Trophoblast cell (in vitro differentiated cells and primary cell): ENCODE results near the gene AGAP9.
"Not testable (repeated sequence)": the region's sequence is repeated elsewhere in the genome, so short reads cannot be mapped to it uniquely, and the experiment has no call there.

Experiments used
- DNase-seq, 2 donors: peaks; one replicate each; pipeline ENCODE4 v3.0.0-alpha.2; 2016
- H2AFZ ChIP-seq: 2 replicates; pipeline ENCODE4 v1.6.1; 2013; ENCODE audit warnings: low read length, moderate library complexity, mild to moderate bottlenecking; ENCODE audit not compliant: insufficient read depth, poor library complexity
- H2AK5ac ChIP-seq: 2 replicates; pipeline ENCODE4 v1.6.1; 2013; ENCODE audit warnings: mild to moderate bottlenecking, low read length
- H2BK120ac ChIP-seq: 2 replicates; pipeline ENCODE4 v1.6.1; 2013; ENCODE audit warnings: low read length, mild to moderate bottlenecking, moderate library complexity; ENCODE audit not compliant: insufficient read depth, poor library complexity
- H2BK12ac ChIP-seq: 2 replicates; pipeline ENCODE4 v1.6.1; 2013; ENCODE audit warnings: mild to moderate bottlenecking, low read length, moderate library complexity
- H2BK5ac ChIP-seq: 2 replicates; pipeline ENCODE4 v1.6.1; 2013; ENCODE audit warnings: low read length, low read depth, moderate library complexity, mild to moderate bottlenecking; ENCODE audit not compliant: poor library complexity
- H3K14ac ChIP-seq: 2 replicates; pipeline ENCODE4 v1.6.1; 2013; ENCODE audit warnings: mild to moderate bottlenecking, low read length
- H3K18ac ChIP-seq: 2 replicates; pipeline ENCODE4 v1.6.1; 2013; ENCODE audit warnings: mild to moderate bottlenecking, low read length
- H3K23ac ChIP-seq: 2 replicates; pipeline ENCODE4 v1.6.1; 2013; ENCODE audit warnings: low read length
- H3K27ac ChIP-seq: 2 replicates; pipeline ENCODE4 v1.5.1; 2013; ENCODE audit warnings: low read depth, mild to moderate bottlenecking, inconsistent platforms, low read length, moderate library complexity
- H3K27me3 ChIP-seq: 2 replicates; pipeline ENCODE4 v1.6.1; 2013; ENCODE audit warnings: inconsistent platforms, mild to moderate bottlenecking, low read length, moderate library complexity; ENCODE audit not compliant: insufficient read depth
- H3K36me3 ChIP-seq, 2 experiments: 1 replicate in 1 of 2; 2 replicates in 1 of 2; pipeline ENCODE4 v1.6.1; 2013; ENCODE audit warnings: low read length in 2 of 2, mild to moderate bottlenecking in 2 of 2, moderate library complexity in 1 of 2; ENCODE audit not compliant: insufficient read depth in 2 of 2, control insufficient read depth in 1 of 2
- H3K4ac ChIP-seq: 2 replicates; pipeline ENCODE4 v1.6.1; 2013; ENCODE audit warnings: low read depth, mild to moderate bottlenecking, low read length, moderate library complexity
- H3K4me1 ChIP-seq, 2 experiments: 1 replicate in 1 of 2; 2 replicates in 1 of 2; pipeline ENCODE4 v1.6.1; 2013; ENCODE audit warnings: low read length in 2 of 2, mild to moderate bottlenecking in 2 of 2, moderate library complexity in 1 of 2; ENCODE audit not compliant: insufficient read depth in 2 of 2, control insufficient read depth in 1 of 2
- H3K4me2 ChIP-seq: 2 replicates; pipeline ENCODE4 v1.6.1; 2013; ENCODE audit warnings: inconsistent platforms, mild to moderate bottlenecking, low read length, moderate library complexity
- H3K4me3 ChIP-seq: 2 replicates; pipeline ENCODE4 v1.5.1; 2013; ENCODE audit warnings: mild to moderate bottlenecking, low read depth, low read length, inconsistent platforms
- H3K79me1 ChIP-seq: one replicate; pipeline ENCODE4 v1.6.1; 2013; ENCODE audit warnings: low read length
- H3K79me2 ChIP-seq: 2 replicates; pipeline ENCODE4 v1.6.1; 2013; ENCODE audit warnings: low read length, mild to moderate bottlenecking; ENCODE audit not compliant: control insufficient read depth, insufficient read depth, poor library complexity
- H3K9ac ChIP-seq: 2 replicates; pipeline ENCODE4 v1.6.1; 2013; ENCODE audit warnings: mild to moderate bottlenecking, low read length
- H3K9me3 ChIP-seq: 2 replicates; pipeline ENCODE4 v1.6.1; 2013; ENCODE audit warnings: low read depth, mild to moderate bottlenecking, control low read depth, inconsistent platforms, low read length; ENCODE audit not compliant: insufficient read depth
- H4K12ac ChIP-seq: 2 replicates; pipeline ENCODE4 v1.6.1; 2013; ENCODE audit warnings: low read depth, mild to moderate bottlenecking, low read length, moderate library complexity
- H4K8ac ChIP-seq: 2 replicates; pipeline ENCODE4 v1.6.1; 2013; ENCODE audit warnings: low read depth, mild to moderate bottlenecking, low read length, moderate library complexity
- H4K91ac ChIP-seq: one replicate; pipeline ENCODE4 v1.6.1; 2013; ENCODE audit warnings: low read depth, mild to moderate bottlenecking, low read length, moderate library complexity
- WGBS: extraction: QIAGEN DNeasy Blood & Tissue Kit; methylation state at CpG from one replicate; pipeline ENCODE4 v1.1.7; 2013; ENCODE audit warnings: missing lambda C conversion rate; ENCODE audit not compliant: insufficient read length, insufficient coverage; ENCODE audit errors: extremely low coverage; 5-methylcytosine and 5-hydroxymethylcytosine counted together

Gene AGAP9

GRCh38 chr10:47554552-47554951 lies 31.1 kb upstream of the AGAP9 start:
- H3K27me3 ChIP-seq, H3K36me3 ChIP-seq, H3K4me1 ChIP-seq, H3K18ac ChIP-seq, H2BK12ac ChIP-seq, H2AFZ ChIP-seq, H3K23ac ChIP-seq, H3K79me1 ChIP-seq, H3K4me3 ChIP-seq, H3K9me3 ChIP-seq, H4K91ac ChIP-seq, H3K4ac ChIP-seq, H3K4me2 ChIP-seq, H4K8ac ChIP-seq, H2BK5ac ChIP-seq, H3K79me2 ChIP-seq, H4K12ac ChIP-seq, H2BK120ac ChIP-seq, H3K9ac ChIP-seq, H3K14ac ChIP-seq, DNase-seq, H3K27ac ChIP-seq, H2AK5ac ChIP-seq: not testable (repeated sequence)
- no CpG with 5 or more reads among the region's 6 CpGs for WGBS

GRCh38 chr10:47553860-47554247 lies 30.4 kb upstream of the AGAP9 start:
- not testable (repeated sequence) for H3K23ac ChIP-seq, H2BK12ac ChIP-seq, H3K18ac ChIP-seq, H3K9ac ChIP-seq, H2AK5ac ChIP-seq, H2BK120ac ChIP-seq, H3K79me2 ChIP-seq, H3K27me3 ChIP-seq, H3K9me3 ChIP-seq, H2BK5ac ChIP-seq, H3K36me3 ChIP-seq, H3K79me1 ChIP-seq, H3K4me1 ChIP-seq
- H2AFZ ChIP-seq, result peak overlapping the region; percentile 54
- DNase-seq, result peak in 1 of 2 donors; percentile 1
- H3K4me2 ChIP-seq, result peak overlapping the region; percentile 52
- H4K8ac ChIP-seq, result peak overlapping the region; percentile 96
- no CpG with 5 or more reads among the region's 17 CpGs for WGBS
- H3K4ac ChIP-seq, result peak overlapping the region; percentile 91
- peak overlapping the region; percentile 54 for H4K12ac ChIP-seq
- H3K14ac ChIP-seq, result peak overlapping the region; percentile 79
- peak overlapping the region; percentile 73 for H4K91ac ChIP-seq
- peak overlapping the region; percentile 79 for H3K27ac ChIP-seq
- peak overlapping the region; percentile 67 for H3K4me3 ChIP-seq

- not testable (repeated sequence) for H3K9me3 ChIP-seq, H2BK12ac ChIP-seq, H3K36me3 ChIP-seq, H3K4me1 ChIP-seq, H3K79me1 ChIP-seq, H3K79me2 ChIP-seq, H3K27me3 ChIP-seq, H3K23ac ChIP-seq
- H4K91ac ChIP-seq, result peak overlapping the region; percentile 92
- peak overlapping the region; percentile 80 for H3K4me3 ChIP-seq
- DNase-seq, result peak; percentile 90 to 98
- WGBS, result no CpG with 5 or more reads among the region's 60 CpGs
- peak overlapping the region; percentile 80 for H3K27ac ChIP-seq
- peak overlapping the region; percentile 65 for H3K4ac ChIP-seq
- H2BK5ac ChIP-seq, result peak overlapping the region; percentile 36
- H3K18ac ChIP-seq, result peak overlapping the region; percentile 98
- H2BK120ac ChIP-seq, result peak overlapping the region; percentile 95
- H3K4me2 ChIP-seq, result peak overlapping the region; percentile 29
- peak overlapping the region; percentile 68 for H3K14ac ChIP-seq
- H3K9ac ChIP-seq, result peak overlapping the region; percentile 72
- peak overlapping the region; percentile 59 for H2AK5ac ChIP-seq
- peak overlapping the region; percentile 95 for H2AFZ ChIP-seq
- peak overlapping the region; percentile 89 for H4K12ac ChIP-seq
- H4K8ac ChIP-seq, result peak overlapping the region; percentile 96
These were observed 29.9 kb upstream of the AGAP9 start for GRCh38 chr10:47553214-47553859.

- not testable (repeated sequence) for H3K4me1 ChIP-seq, H3K79me1 ChIP-seq, H3K18ac ChIP-seq, H2AK5ac ChIP-seq, H3K27ac ChIP-seq, H3K79me2 ChIP-seq, H2BK5ac ChIP-seq, H4K91ac ChIP-seq, H3K36me3 ChIP-seq, H4K12ac ChIP-seq, H2AFZ ChIP-seq, H3K9me3 ChIP-seq, H3K4ac ChIP-seq, H3K9ac ChIP-seq, H2BK120ac ChIP-seq, H2BK12ac ChIP-seq, H3K27me3 ChIP-seq, H3K23ac ChIP-seq, H3K14ac ChIP-seq
- Histone ChIP-seq H3K4me2 (peak overlapping the region; percentile 79), H3K4me3 (peak overlapping the region; percentile 59), H4K8ac (peak overlapping the region; percentile 29)
- WGBS, result no CpG with 5 or more reads among the region's 7 CpGs
- DNase-seq, result peak; percentile 24 to 62
These were observed 29.3 kb upstream of the AGAP9 start for GRCh38 chr10:47552719-47553118.
